A549 (cell line): ENCODE data around the gene BMPR2. TPM values are rescaled to one million over a fixed set of nuclear protein-coding genes. Genes with fewer than 3 reads are reported as not detected.

ENCODE experiments used
- ATAC-seq, 2 experiments: fragments of 200-7000 bp in 1 of 2; fragments of >200 bp in 1 of 2; cut with Nextera tagmentation in 1 of 2; cut with Tn5 transposase in 1 of 2; 3 replicates each; pipeline versions ENCODE4 v1.8.0 to v1.9.1; 2018 to 2020; ENCODE audit warnings: mild to moderate bottlenecking in 1 of 2, moderate library complexity in 1 of 2
- CTCF ChIA-PET: fragments of 300-600 bp; sonication (Branson Sonifier 250); formaldehyde crosslinking; extraction: SDS; loops from one replicate; lab custom pipeline; 2021; ENCODE audit warnings: antibody characterized with exemption, inconsistent platforms; lab: Yijun Ruan, JAX
- POLR2A ChIA-PET: fragments of 350-600 bp; formaldehyde crosslinking; extraction: SDS; loops from one replicate; lab custom pipeline; 2021; ENCODE audit warnings: antibody characterized with exemption, inconsistent platforms; lab: Yijun Ruan, JAX
- DNase-seq, 2 experiments: peaks; one replicate each; pipeline versions ENCODE4 v3.0.0 to v3.0.0-alpha.2; 2011 to 2016; ENCODE audit warnings: low read depth in 1 of 2, low spot score in 1 of 2
- FAIRE-seq: peaks from 2 replicates; lab custom pipeline; 2011; peaks lifted over from hg19 to GRCh38; lab: Jason Lieb, UNC
- H3K27ac ChIP-seq, 2 experiments: fragments of >200 bp; sonication (Bioruptor Twin); formaldehyde crosslinking; 3 replicates each; pipeline ENCODE4 v1.5.1; 2016 to 2017
- H3K4me1 ChIP-seq: fragments of >200 bp; sonication (Bioruptor Twin); formaldehyde crosslinking; 3 replicates; pipeline ENCODE4 v1.6.1; 2016
- H3K4me2 ChIP-seq: fragments of >200 bp; sonication (Bioruptor Twin); formaldehyde crosslinking; 3 replicates; pipeline ENCODE4 v1.6.1; 2016
- H3K4me3 ChIP-seq: fragments of >200 bp; sonication (Bioruptor Twin); formaldehyde crosslinking; 3 replicates; pipeline ENCODE4 v1.5.1; 2016
- H3K9me3 ChIP-seq: fragments of >200 bp; sonication (Bioruptor Twin); formaldehyde crosslinking; 3 replicates; pipeline ENCODE4 v1.6.1; 2016
- ATOH8 ChIP-seq: fragments of 250-450 bp; sonication (Bioruptor Pico); IDR thresholded peaks from 2 replicates; pipeline ENCODE4 v1.5.0; 2020; ENCODE audit warnings: low read depth, mild to moderate bottlenecking, moderate library complexity
- BHLHE40 ChIP-seq: IDR thresholded peaks from 2 replicates; pipeline ENCODE4 v1.6.1; 2012; ENCODE audit warnings: low read depth, low read length, inconsistent platforms
- CBX8 ChIP-seq: fragments of 200-600 bp; sonication (generic); IDR thresholded peaks from 2 replicates; pipeline ENCODE4 v1.6.1; 2016
- CHD2 ChIP-seq: fragments of 150-350 bp; IDR thresholded peaks from 2 replicates; pipeline ENCODE4 v1.6.1; 2014; ENCODE audit warnings: low read length; ENCODE audit not compliant: partially characterized antibody
- CHD4 ChIP-seq: fragments of 200-600 bp; sonication (generic); IDR thresholded peaks from 2 replicates; pipeline ENCODE4 v1.6.1; 2016; ENCODE audit warnings: antibody characterized with exemption, mild to moderate bottlenecking, borderline replicate concordance
- EHMT2 ChIP-seq: fragments of 200-600 bp; sonication (generic); IDR thresholded peaks from 2 replicates; pipeline ENCODE4 v1.6.1; 2016; ENCODE audit warnings: antibody characterized with exemption, low read depth, mild to moderate bottlenecking, moderate library complexity
- FOSL2 ChIP-seq, 2 experiments: fragments of 450-650 bp in 1 of 2; fragments of >200 bp in 1 of 2; sonication (Bioruptor Twin) in 1 of 2; formaldehyde crosslinking; IDR thresholded peaks; 2 replicates each; pipeline versions ENCODE4 v1.5.0 to v1.6.1; 2016 to 2020; ENCODE audit warnings: mild to moderate bottlenecking in 1 of 2, moderate library complexity in 1 of 2
- GATA3 ChIP-seq: IDR thresholded peaks from 2 replicates; pipeline ENCODE4 v1.6.1; 2012; ENCODE audit warnings: borderline replicate concordance
- HDAC2 ChIP-seq: fragments of 200-600 bp; sonication (generic); IDR thresholded peaks from 2 replicates; pipeline ENCODE4 v1.6.1; 2016
- HEYL ChIP-seq: fragments of 250-450 bp; sonication (Bioruptor Pico); IDR thresholded peaks from 2 replicates; pipeline ENCODE4 v1.8.0; 2021; ENCODE audit warnings: mild to moderate bottlenecking, moderate library complexity
- HOXA7 ChIP-seq: fragments of 250-450 bp; sonication (Bioruptor Pico); IDR thresholded peaks from 2 replicates; pipeline ENCODE4 v1.5.0; 2020; ENCODE audit warnings: mild to moderate bottlenecking, moderate library complexity
- JUN ChIP-seq, 2 experiments: fragments of >200 bp; sonication (Bioruptor Twin); formaldehyde crosslinking; IDR thresholded peaks; 2 replicates in 1 of 2; 3 replicates in 1 of 2; pipeline ENCODE4 v1.6.1; 2016 to 2017
- JUNB ChIP-seq: fragments of >200 bp; sonication (Bioruptor Twin); formaldehyde crosslinking; IDR thresholded peaks from 2 replicates; pipeline ENCODE4 v1.6.1; 2016
- MAX ChIP-seq: IDR thresholded peaks from 2 replicates; pipeline ENCODE4 v1.6.1; 2012
- MAZ ChIP-seq: fragments of 150-350 bp; IDR thresholded peaks from 2 replicates; pipeline ENCODE4 v1.6.1; 2014; ENCODE audit warnings: antibody characterized with exemption, low read depth, low read length, borderline replicate concordance
- MYC ChIP-seq: IDR thresholded peaks from 2 replicates; pipeline ENCODE4 v1.6.1; 2012; ENCODE audit warnings: mild to moderate bottlenecking, inconsistent platforms, low read length, improper control_type of control experiment, borderline replicate concordance
- NFE2L2 ChIP-seq: fragments of 150-350 bp; conservative IDR thresholded peaks from 2 replicates; pipeline ENCODE4 v1.6.1; 2014; ENCODE audit warnings: low read length
- NPAS2 ChIP-seq: fragments of 250-450 bp; sonication (Bioruptor Pico); IDR thresholded peaks from 2 replicates; pipeline ENCODE4 v1.8.0; 2022; ENCODE audit warnings: mild to moderate bottlenecking, moderate library complexity, borderline replicate concordance
- POLR2A ChIP-seq: IDR thresholded peaks from 2 replicates; pipeline ENCODE4 v1.6.1; 2012; ENCODE audit warnings: mild to moderate bottlenecking, low read length
- POLR2AphosphoS2 ChIP-seq: conservative IDR thresholded peaks from 2 replicates; pipeline ENCODE4 v1.6.1; 2012; ENCODE audit warnings: low read length, improper control_type of control experiment, inconsistent platforms
- RAD21 ChIP-seq, 2 experiments: fragments of >200 bp in 1 of 2; sonication (Bioruptor Twin) in 1 of 2; formaldehyde crosslinking in 1 of 2; IDR thresholded peaks in 1 of 2; conservative IDR thresholded peaks in 1 of 2; 2 replicates in 1 of 2; 3 replicates in 1 of 2; pipeline ENCODE4 v1.6.1; 2012 to 2018; ENCODE audit warnings: inconsistent platforms in 1 of 2
- RFX5 ChIP-seq: fragments of 450-650 bp; IDR thresholded peaks from 2 replicates; pipeline ENCODE4 v1.7.1; 2014; ENCODE audit warnings: antibody characterized with exemption, mild to moderate bottlenecking, moderate library complexity
- RNF2 ChIP-seq: fragments of 200-600 bp; sonication (generic); IDR thresholded peaks from 2 replicates; pipeline ENCODE4 v1.6.1; 2016; ENCODE audit warnings: low read depth, mild to moderate bottlenecking, antibody characterized with exemption, moderate library complexity, borderline replicate concordance
- TFCP2L1 ChIP-seq: fragments of 250-450 bp; sonication (Bioruptor Pico); IDR thresholded peaks from 2 replicates; pipeline ENCODE4 v1.5.0; 2021; ENCODE audit warnings: mild to moderate bottlenecking
- ZFP36 ChIP-seq: fragments of 450-650 bp; IDR thresholded peaks from 2 replicates; pipeline ENCODE4 v1.6.1; 2014; ENCODE audit warnings: borderline replicate concordance; ENCODE audit not compliant: partially characterized antibody
- ZSCAN20 ChIP-seq: fragments of 250-450 bp; sonication (Bioruptor Pico); IDR thresholded peaks from 2 replicates; pipeline ENCODE4 v1.8.0; 2022; ENCODE audit warnings: mild to moderate bottlenecking, moderate library complexity
- WGBS: methylation state at CpG from one replicate; pipeline ENCODE4 v1.1.6; 2017; ENCODE audit errors: missing lambda C conversion rate; 5-methylcytosine and 5-hydroxymethylcytosine counted together
- polyA plus RNA-seq, 4 experiments: library from polyadenylated mRNA; depleted of rRNA in 3 of 4; stranded (reverse); fragments of >200 nt; fragmentation: RNase III in 1 of 4; extraction: RNeasy Plus Mini Kit Qiagen cat#74134 plus additional on column Dnase treatment in 1 of 4; gene quantifications; 2 replicates in 3 of 4; 3 replicates in 1 of 4; pipeline ENCODE4 v1.2.3, GENCODE V29; 2011 to 2017
- TF ChIP-seq, protein P1 (sequence below): fragments of 150-350 bp; IDR thresholded peaks from 2 replicates; pipeline ENCODE4 v1.6.1; 2014; ENCODE audit warnings: low read depth, mild to moderate bottlenecking, low read length

Gene BMPR2
- polyA plus RNA-seq, 2 of the 4 experiments (the other 2 are of a cell fraction) = 13.9 to 46.3 TPM

- no peak for TF ChIP-seq MAX
- TF ChIP-seq, protein P1, sequence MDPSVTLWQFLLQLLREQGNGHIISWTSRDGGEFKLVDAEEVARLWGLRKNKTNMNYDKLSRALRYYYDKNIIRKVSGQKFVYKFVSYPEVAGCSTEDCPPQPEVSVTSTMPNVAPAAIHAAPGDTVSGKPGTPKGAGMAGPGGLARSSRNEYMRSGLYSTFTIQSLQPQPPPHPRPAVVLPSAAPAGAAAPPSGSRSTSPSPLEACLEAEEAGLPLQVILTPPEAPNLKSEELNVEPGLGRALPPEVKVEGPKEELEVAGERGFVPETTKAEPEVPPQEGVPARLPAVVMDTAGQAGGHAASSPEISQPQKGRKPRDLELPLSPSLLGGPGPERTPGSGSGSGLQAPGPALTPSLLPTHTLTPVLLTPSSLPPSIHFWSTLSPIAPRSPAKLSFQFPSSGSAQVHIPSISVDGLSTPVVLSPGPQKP = no peak
- no peak for TF ChIP-seq NPAS2 (CRISPR knock-in tag)
- TF ChIP-seq EHMT2 = no peak
- no peak for TF ChIP-seq CBX8
- no peak for TF ChIP-seq RNF2
- no peak for TF ChIP-seq ATOH8 (CRISPR knock-in tag)
- no peak for TF ChIP-seq MAZ
- TF ChIP-seq POLR2A = no peak
- no peak for TF ChIP-seq HEYL (CRISPR knock-in tag)
- TF ChIP-seq ZSCAN20 (CRISPR knock-in tag) = no peak
- TF ChIP-seq FOSL2 (IDR thresholded peaks at IDR 0.05) = no peak
- TF ChIP-seq FOSL2 (CRISPR knock-in tag; IDR thresholded peaks at IDR 0.05) = no peak
- TF ChIP-seq NFE2L2 = no peak
- no peak for TF ChIP-seq MYC
- no peak for TF ChIP-seq RFX5
- H3K4me2 ChIP-seq = no peak overlapping the region
- POLR2A ChIA-PET = no interaction called here
- H3K4me3 ChIP-seq = no peak overlapping the region
- H3K4me1 ChIP-seq = peaks cover 8% of the 10 kb centered on the region; the same call in 2 of the 3 replicates
- FAIRE-seq (no peak), ATAC-seq (no peak), DNase-seq (no peak)
- no peaks in the 10 kb centered on the region for H3K9me3 ChIP-seq
- CTCF ChIA-PET = no interaction called here
- H3K27ac ChIP-seq = no peak overlapping the region
- WGBS = 95% methylated on average over 3 of the region's 3 CpGs
Measured at GRCh38 chr2:202510911-202511310, 134.8 kb downstream of the BMPR2 start.

GRCh38 chr2:202512176-202512575, 136.0 kb downstream of the BMPR2 start:
- DNase-seq (no peak), FAIRE-seq (no peak), ATAC-seq (no peak)
- peaks cover 8% of the 10 kb centered on the region; the same call in 2 of the 3 replicates for H3K4me1 ChIP-seq
- WGBS = 89% methylated on average over 2 of the region's 2 CpGs
- CTCF ChIA-PET = interaction anchor here (0.8 to 1.0 kb wide), 2 partner anchors 9 to 112 kb away, joined by 3 read pairs; no protein-coding TSS in a partner anchor
- no peak overlapping the region for H3K4me2 ChIP-seq
- no peak overlapping the region for H3K4me3 ChIP-seq
- H3K9me3 ChIP-seq = no peaks in the 10 kb centered on the region
- H3K27ac ChIP-seq = no peak overlapping the region
- POLR2A ChIA-PET = no interaction called here
- no peak for TF ChIP-seq JUN (IDR thresholded peaks at IDR 0.05)

DNA sequence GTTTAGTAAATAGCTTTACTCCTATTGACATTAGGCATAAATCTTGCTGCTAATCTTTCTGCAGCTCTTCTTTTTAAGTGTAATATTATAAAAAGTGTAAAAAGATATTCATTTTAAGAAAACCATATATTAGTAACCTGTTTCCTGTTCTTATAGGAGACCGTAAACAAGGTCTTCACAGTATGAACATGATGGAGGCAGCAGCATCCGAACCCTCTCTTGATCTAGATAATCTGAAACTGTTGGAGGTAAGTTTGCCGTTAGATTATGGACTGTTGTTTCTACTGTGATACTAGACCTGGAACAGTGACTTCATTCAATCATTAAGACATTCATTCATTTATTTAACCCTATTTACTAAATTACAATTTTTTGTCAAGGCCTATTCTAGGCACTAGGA, 138.6 kb downstream of the BMPR2 start:
- H3K4me3 ChIP-seq = no peak overlapping the region
- peaks cover 8% of the 10 kb centered on the region; the same call in 2 of the 3 replicates for H3K4me1 ChIP-seq
- TF ChIP-seq CHD2 (no peak), TFCP2L1 (no peak), BHLHE40 (no peak), MAZ (no peak), RAD21 (conservative IDR thresholded peaks at IDR 0.05 in 1 of 2, IDR thresholded peaks at IDR 0.05 in 1 of 2) (no peak), MYC (no peak), CHD4 (no peak), NPAS2 (CRISPR knock-in tag) (no peak), HDAC2 (no peak), JUNB (no peak), GATA3 (no peak), RFX5 (no peak), HOXA7 (CRISPR knock-in tag) (no peak), ZFP36 (no peak), POLR2AphosphoS2 (no peak)
- TF ChIP-seq, protein P1 = no peak
- TF ChIP-seq, all 56 proteins: peak for 0
- ATAC-seq (no peak), FAIRE-seq (no peak), DNase-seq (no peak)
- no peaks in the 10 kb centered on the region for H3K9me3 ChIP-seq
- no peak overlapping the region for H3K4me2 ChIP-seq
- ChIA-PET CTCF (no interaction called here), POLR2A (no interaction called here)
- H3K27ac ChIP-seq = no peak overlapping the region
- 94% methylated on average over 3 of the region's 3 CpGs for WGBS
